H1 (cell line): Measurements from ENCODE around the gene DNAJB12.

ENCODE experiments used
- BRCA1 ChIP-seq: IDR thresholded peaks from 2 replicates; pipeline ENCODE4 v1.6.1; 2012; ENCODE audit warnings: low read depth, low read length, improper control_type of control experiment
- EP300 ChIP-seq, 2 experiments: IDR thresholded peaks; 1 replicate in 1 of 2; 2 replicates in 1 of 2; pipeline ENCODE4 v1.6.1; 2011 to 2012; ENCODE audit warnings: low read depth in 2 of 2, low read length in 2 of 2, mild to moderate bottlenecking in 2 of 2, borderline replicate concordance in 1 of 2, inconsistent platforms in 1 of 2, moderate library complexity in 1 of 2
- TF ChIP-seq, protein P1 (sequence below), 3 experiments: IDR thresholded peaks; 1 replicate in 2 of 3; 2 replicates in 1 of 3; pipeline versions ENCODE4 v1.5.1 to v1.6.1; 2011; ENCODE audit warnings: low read length in 3 of 3, mild to moderate bottlenecking in 3 of 3, inconsistent platforms in 2 of 3, low read depth in 1 of 3, moderate library complexity in 1 of 3; ENCODE audit not compliant: insufficient read depth in 1 of 3; ENCODE audit errors: control extremely low read depth in 1 of 3

DNA sequence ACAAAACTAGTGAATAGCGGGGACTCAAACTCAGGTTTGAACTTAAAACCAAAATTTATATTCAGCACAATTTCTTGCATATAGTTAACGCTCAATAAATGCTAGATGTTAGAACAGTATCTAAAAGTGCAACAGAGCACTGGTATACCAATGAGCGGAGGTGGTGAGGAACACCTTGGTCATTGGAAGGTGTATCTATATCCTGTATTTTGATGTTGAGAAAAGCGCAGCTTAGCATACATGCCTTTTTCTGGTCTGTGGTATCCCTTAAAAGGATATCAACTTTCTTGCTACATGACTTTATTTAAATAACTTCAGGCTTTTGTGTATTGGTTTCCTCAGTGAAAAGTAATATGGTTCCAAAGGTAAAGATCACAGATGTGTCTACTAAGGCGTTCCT lies 33.3 kb upstream of the DNAJB12 start:
- TF ChIP-seq, protein P1, sequence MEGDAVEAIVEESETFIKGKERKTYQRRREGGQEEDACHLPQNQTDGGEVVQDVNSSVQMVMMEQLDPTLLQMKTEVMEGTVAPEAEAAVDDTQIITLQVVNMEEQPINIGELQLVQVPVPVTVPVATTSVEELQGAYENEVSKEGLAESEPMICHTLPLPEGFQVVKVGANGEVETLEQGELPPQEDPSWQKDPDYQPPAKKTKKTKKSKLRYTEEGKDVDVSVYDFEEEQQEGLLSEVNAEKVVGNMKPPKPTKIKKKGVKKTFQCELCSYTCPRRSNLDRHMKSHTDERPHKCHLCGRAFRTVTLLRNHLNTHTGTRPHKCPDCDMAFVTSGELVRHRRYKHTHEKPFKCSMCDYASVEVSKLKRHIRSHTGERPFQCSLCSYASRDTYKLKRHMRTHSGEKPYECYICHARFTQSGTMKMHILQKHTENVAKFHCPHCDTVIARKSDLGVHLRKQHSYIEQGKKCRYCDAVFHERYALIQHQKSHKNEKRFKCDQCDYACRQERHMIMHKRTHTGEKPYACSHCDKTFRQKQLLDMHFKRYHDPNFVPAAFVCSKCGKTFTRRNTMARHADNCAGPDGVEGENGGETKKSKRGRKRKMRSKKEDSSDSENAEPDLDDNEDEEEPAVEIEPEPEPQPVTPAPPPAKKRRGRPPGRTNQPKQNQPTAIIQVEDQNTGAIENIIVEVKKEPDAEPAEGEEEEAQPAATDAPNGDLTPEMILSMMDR (IDR thresholded peaks at IDR 0.05; ENCODE audit: control extremely low read depth in 1 of 3, insufficient read depth in 1 of 3, low read depth in 1 of 3, low read length in 3 of 3), result no peak
- TF ChIP-seq EP300 (IDR thresholded peaks at IDR 0.05; ENCODE audit: borderline replicate concordance in 1 of 2, low read depth in 2 of 2, low read length in 2 of 2) (no peak), BRCA1 (no peak)
